Stimulated activated CD4-positive, alpha-beta T cell treated with anti-CD3 and anti-CD28 coated beads, Interleukin-4, amount 100 ng/mL, for 4 hours (primary cell): ENCODE results near the gene VPS29.
"Not testable (repeated sequence)": the region's sequence is repeated elsewhere in the genome, so short reads cannot be mapped to it uniquely, and the experiment has no call there.

ENCODE experiments used
- DNase-seq, 2 experiments: peaks; one replicate each; pipeline ENCODE4 v3.0.0-alpha.2; 2020

The VPS29 gene

DNA sequence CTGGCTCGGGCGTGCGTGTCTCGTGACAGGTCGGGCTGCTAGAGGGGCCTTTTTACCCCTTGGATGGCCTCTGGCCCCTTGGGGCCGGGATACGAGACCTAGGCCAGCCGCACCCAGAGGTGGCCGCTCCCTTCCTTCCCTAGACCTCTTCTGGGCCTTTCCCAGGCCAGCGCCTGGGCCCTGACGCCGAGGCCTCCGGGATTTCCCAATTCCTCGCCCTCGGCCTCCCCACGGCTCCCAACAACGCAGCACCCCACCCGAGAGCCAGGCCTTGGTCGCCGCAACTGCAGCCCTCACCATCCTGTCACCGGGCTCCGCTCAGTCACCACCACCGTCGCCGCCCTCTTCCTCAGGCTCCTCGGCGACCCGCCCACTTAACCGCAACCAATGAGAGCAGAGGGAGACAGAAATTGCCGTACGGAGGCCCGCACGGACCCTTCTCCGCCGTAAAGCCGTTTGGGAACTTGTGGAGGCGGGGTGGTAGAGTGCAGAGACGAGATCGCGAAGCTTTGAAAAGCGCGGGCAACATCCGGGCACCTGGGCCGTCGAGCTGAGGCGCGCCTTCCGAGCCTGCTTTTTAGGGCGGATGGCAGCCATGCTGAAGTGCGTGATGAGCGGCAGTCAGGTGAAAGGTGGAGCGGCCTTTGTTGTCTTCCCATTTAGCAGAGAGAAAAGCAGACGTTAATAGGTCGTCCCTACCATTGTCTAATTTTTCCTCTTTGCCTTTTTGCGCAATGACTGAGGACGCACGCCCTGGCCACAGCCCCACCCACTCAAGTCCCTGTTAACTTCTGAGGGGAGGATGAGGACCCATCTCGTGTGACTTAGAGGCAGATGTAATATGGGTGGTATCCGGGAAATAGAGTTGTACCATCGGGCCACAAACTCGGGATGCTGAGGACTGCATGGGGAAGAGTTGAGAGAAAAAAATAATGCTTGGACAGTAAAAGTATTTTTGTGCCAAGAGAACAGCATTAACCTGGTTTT is at the start of gene VPS29, which contains the start of gene RAD9B:
VPS29 (minus strand) TSS at position 360 of the 987 bp plus-strand sequence; CDS start at position 300, 60 bp downstream.
RAD9B (plus strand) TSS at position 580 of the 987 bp plus-strand sequence; CDS start at position 587, 7 bp downstream.
- peak; percentile 94 to 99 for DNase-seq

DNA sequence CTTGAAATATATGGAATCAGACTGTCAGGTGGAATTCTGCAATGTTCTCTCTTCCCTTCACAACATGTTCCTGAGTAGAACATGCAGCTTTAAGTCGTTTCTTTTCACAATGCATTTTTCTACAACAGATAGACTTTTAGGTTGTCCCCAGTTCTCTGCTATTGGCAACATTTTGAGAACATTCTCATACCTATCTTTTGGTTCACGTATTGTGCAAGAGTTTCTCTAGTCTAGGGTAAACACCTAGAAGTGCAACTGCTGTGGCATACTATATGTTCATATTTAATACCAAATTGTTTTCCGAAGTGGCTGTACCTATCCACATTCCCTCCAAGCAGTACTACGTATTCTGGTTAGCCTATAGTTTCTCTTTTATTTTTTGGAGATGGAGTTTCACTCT is 49.1 kb upstream of the VPS29 start:
- no peak for DNase-seq

DNA sequence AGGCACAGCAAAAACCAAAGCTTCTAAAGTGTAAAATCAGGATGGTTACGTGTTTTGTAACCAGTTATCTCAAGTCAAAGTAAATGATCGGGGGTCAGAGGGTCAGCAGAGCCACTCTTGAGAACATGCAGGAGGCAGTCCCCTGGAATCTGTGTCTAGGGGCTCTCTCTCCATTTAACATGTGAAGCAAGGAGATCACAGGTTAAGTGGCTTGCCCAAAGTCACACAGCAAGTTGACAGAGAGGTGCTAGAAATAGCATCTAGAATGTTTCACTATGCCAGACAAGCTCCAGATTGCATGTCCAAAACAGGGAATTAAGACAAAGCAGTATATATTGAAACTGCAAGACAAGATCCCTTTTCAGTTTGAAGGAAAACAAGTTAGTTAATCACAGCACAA is 47.8 kb upstream of the VPS29 start:
- DNase-seq = no peak

DNA sequence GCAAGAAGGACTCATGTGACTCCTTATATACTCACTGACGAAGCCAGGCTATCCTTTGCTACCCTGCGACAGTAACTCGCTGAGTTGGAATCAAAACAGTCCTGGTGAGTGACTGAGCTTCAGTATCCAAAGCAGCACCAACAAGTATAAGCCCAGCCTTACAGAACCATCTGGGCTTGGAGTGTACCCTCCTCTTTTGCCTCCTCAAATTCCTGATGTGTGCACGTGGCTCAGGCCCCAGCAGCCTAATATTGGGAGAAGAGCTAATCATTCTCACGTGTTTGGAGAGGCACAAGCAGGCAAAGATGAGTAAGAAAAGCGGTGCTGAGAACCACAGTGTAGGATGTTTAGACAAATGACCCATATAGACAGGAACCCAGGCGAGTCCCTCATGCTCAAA is 46.8 kb upstream of the VPS29 start:
- DNase-seq = no peak

DNA sequence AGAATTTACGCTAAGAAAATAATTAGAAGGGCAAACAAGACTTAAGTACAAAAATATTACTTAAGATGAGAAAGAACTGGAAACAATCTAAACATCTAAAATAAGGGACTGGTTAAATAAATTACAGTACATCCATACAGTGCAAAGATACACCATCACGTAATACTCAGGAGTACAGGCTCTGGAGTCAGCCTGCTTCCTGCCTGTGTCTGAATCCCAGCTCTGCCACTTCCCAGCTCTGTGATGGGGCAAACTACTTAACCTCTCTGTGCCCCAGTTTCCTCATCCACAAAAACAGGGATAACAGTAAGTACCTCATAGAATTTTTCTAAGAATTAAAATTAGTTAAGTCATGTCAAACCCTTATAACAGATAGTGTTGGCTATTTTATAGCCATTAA is 45.2 kb upstream of the VPS29 start:
- no peak for DNase-seq

DNA sequence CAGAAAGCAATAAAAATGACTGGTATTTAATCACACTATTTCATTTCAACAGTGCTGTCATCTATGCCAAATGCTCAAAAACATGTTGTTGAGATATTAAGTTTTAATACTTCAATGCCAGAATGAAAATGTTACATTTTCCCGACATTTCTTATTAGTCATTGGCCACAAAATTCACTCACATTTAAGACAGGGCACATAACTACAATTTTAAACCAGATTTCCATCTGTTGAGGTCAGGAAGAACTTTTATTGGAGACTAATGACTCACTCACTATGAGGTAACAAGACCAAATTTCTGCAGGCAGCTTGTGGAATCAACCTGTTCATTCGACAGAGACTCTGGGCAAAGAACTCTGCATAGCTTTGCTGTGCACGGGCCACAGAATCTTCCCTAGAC is 44.4 kb upstream of the VPS29 start:
- no peak for DNase-seq

DNA sequence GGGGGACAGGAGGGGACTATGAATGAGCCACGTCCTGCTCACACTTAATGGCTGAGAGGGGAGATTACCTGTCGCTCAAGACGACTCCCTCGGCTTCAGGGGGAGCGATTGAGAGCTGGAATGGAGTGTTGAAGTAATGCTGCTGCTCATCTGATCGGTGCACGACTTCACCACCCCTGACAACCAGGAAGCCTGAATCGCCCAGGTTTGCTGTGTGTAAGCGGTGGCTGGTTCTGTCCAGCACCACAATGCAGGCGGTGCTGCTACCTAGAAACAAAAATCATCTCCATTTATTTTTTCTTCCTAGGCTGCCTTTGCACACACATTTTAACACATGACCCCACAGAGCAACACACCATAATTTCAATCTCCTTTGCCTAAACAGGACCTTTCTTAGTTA is 43.9 kb upstream of the VPS29 start:
- no peak for DNase-seq

DNA sequence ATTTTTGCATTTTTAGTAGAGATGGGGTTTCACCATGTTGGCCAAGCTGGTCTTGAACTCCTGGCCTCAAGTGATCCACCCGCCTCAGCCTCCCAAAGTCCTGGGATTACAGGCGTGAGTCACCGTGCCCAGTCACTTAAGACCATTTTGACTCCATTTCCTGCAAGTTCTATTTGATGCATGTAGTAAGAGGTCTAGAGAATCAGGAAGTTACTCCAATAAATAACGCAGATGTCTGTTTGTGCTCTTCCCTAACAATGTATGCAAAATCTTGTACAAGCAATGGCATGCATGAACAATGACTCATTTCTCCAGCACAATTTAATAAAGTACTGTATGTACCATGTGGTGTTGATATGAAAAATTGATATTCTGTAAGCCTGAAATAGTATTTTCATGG is 43.3 kb upstream of the VPS29 start:
- DNase-seq = not testable (repeated sequence)

DNA sequence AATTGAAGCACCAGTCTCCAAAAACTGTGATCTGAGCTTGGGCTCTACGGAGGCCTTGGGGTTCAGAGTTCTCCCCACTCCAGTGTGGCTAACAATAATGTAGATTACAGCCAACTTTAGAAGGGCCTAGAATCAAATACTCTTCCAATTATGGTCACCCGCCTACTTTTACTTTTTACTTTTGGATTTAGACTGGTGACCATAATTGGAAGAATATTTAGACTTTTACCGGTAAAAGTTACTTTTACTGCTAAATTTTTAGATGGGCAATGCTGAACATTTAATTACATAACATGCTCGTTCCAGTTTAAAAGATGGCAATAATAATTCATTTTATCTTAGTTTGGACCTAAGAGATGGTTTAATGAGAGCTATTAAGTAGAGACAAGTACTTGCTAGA is 42.1 kb upstream of the VPS29 start:
- DNase-seq = no peak

DNA sequence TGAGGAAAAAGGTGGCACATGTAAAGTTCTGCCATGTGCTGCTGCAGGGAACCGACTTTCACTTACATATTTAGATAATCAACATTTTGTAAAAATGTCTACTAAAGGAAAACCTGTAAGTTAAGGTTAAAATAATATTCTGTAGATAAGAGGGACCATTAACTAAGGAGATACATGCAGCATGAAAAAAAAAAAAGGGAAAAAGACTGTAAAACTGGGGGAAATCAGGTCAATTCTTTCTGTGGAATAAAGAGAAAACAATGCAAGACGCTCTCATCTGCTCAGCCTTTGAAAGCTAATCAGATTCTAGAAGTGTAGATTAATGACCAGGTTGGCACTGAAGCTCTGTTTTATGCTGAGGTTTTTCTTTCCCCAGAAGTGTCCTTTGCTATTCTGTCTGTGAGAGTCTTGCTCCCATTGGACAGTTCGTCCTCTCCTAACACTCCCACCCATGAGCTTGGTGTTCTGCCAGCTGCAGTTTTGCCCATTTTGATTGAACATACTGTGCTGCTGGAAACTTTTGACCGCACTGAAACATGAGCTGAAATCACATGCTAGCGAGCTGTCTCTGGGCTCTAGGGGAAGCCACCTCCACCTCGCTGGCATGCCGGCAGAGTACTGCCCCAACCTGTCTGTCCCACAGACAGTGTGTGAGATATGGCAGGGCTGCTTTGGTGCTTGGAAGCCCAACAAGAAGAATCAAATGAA is 41.5 kb upstream of the VPS29 start:
- DNase-seq = no peak

DNA sequence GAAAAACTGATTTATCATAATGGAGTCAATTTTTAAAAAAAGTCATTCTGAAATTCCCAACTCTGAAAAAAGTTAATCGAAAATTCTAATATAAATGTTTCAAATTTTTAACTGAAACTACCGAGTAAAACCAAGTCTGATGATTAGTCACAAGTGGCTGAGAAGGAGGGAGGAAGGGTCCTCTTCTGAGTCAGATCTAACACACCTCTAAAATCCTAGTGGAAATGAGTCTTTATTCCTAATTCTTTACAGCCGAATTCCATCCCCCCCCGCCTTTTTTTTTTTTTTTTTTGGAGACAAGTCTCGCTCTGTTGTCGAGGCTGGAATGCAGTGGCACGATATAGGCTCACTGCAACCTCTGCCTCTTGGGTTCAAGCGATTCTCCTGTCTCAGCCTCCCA is 38.1 kb upstream of the VPS29 start:
- DNase-seq = no peak

DNA sequence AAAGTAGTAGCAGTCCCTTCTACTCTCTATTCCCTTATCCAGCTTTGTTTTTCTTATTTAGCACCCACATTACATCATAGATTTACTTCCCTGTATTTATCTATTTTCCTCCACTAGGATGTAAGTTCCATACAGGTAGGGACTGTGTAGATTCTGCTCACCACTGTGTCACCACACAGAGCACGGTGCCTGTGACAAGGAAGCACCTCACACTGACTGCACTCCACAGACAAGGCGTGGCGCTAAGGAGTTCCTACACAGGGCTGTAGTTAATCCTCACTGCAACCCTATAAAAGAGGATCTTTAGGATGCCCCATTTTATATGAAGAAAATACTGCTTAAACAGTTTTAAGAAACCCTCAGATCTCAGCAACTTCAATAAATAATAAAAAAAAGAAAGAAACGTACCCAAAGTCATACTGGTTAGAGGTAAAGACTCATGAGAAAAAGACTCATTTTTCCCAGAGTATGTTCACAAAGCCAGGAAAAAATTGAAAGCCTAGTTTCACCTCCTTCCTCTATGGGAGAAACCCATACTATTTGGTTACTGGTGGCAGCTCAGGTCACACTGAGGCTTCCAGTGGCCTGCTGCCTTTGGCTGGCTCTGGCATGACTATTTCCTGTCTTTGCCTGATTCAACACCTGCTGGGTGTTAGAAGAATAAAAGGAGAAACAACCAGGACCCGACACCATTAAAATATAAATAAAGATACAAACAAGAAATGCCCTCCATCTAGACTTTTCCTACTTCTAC is 37.1 kb upstream of the VPS29 start:
- DNase-seq = no peak

DNA sequence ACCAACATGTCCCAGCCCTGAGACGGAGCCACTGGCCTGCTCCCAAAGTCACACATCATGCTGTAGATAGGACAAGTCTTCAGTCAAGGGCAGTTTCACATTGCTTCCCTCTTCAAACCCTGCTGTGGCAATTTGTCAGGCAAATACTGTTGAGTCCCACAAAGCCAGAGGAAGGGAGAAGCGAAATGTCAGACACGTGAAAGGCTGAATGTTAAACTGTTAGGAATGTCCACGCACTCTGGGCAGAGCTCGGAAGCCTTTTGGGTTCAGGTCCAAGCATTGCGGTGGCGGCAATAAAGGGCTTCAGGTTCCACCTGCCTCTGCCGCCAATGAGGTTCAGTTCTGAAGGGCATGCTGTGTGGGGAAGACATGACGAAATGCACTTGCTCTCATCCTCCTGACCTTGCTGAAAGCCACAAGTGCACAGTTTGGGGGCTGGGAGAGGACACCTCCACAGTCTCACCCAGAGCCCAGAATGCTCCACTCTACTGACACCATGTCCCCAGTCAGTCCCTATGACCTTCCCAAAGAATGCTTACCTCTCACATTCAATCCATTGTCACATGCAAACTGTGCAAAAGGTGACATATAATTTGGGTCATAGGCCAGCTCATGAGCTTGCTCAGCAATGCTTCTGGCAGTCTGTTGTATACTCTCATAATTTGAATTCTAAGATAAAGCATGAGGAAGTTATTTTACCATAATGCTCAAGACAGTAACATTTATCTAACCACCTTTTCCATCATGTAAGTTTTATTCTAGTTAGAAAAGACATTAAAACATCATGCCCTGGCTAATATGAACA is 35.9 kb upstream of the VPS29 start:
- DNase-seq = no peak

DNA sequence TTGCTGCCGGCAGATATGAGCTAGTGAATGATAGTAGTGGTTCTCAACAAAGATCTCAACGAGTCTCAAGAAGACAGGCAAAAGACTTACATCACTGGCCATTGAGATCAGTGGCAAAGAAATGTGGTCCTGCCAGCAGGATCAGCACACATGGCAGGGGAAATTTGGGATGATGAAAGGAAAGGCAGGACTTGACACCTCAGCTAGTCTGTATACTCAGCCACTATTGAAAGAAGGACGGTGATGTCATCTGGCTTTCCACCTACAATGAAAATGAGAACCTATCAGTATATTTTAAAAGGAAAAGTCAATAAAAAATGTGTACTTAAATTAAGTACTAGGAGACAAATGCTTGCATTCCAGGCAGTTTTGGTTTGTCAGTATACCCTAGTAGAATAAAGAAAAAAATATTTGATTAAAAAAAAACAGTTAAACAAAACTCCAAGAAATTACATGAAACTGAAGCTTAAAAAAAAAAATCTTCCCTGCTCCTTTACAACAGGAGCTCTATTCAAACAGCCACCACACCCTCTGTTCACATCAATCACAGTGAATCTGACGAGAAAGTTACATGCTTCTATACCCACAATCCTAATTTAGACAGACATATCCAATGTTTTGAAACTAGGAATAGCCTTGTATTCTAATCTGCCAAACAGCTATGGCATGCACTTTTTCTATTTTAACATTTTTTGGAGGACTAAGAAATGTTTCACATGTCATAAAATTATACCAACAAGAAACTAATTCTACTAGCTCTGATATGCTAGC is 35.1 kb upstream of the VPS29 start:
- DNase-seq = no peak

DNA sequence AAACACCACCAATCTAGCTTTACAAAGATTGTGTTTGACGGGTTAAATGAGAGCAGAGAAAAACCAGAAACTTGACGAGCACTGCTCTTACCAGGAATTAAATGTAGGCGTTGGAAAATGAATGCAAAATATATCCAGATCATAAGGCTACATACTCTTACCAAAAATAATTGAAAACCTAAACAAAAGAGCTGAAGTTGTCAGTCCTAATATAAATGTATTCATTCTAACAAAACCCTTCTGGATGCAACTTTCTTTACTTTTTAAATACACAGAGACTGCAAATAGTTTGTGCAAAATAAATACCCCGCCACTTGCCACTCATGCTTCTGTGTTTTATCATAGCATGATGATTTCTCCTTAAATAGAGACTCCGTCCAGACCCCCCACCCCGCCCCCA is 32.9 kb upstream of the VPS29 start:
- no peak for DNase-seq

DNA sequence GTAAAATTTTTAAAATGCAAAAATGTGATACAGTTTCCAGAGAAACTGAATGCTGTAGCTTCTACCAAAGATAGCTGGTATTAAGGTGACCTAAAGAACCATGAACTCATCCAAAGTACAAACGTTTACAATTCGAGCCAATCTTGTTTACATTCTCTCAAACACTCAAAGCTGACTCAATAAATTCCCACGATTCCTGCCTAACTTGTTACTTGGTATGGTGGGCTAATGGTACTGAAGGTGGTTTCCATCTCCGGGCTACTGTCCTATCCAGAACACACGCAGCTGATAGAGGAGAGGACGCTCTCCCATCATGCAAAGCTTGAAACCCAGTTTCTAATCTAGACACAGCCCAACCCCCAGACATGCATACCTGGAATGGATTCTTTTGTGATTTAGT is 31.7 kb upstream of the VPS29 start:
- no peak for DNase-seq

DNA sequence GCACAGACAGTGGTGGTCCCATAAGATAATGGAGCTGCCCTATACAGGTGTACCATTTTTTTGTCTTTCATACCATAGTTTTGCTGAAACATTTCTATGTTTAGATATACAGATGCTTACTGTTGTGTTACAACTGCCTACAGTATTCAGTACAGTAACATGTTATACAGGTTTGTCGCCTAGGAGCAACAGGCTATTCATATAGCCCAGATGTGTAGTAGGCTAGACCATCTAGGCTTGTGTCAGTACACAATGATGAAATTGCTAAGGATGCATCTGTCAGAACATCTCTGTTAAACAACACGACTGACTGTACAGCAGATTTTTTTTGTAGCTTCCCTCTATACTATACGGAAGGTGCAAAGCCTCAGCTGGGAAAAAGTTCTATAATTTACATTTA is 30.7 kb upstream of the VPS29 start:
- no peak for DNase-seq

DNA sequence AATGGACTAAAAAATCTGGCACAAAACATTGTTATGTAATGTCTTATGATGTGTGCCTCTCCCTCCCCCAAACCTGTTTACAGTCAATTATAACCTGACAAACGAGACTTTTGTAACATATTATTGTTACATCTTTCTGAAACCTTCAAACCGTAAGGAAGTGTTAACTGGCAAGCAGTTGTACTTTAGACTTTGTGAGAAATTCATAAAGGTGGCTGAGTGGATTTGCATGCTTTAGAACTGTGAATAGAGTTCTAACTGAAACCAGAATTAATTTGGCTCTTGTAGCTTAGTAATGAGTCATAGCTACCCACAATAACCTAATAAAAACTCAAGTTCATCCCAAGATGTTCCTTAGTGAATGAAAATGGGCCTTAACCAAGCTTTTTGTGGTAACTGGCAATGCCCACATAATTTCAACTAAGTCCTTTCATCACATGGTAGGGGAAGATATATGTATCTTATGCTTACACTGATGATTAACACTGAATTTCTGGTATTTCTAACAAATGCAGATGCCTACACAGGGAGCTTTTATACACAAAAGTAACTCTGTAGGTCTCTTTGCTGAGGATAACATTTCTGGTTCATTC is 29.9 kb upstream of the VPS29 start:
- no peak for DNase-seq

DNA sequence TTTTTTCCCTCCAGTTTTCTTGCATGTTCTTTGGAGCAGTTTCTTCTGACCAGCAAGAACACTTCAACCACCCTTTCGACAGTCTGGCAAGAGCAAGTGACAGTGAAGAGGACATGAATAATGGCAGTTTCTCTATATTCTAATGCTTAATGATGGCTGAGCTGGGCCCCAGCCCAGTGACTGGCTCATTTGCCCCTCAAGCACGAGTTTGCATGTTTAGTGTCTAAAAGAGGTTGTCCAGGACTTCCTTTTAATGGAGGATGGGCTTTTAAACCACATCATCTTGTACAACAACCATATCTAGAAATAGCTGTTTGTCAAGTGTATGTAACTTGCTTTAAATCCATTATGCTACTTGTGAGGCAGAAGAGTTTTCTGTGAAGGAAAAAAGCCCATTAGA is 28.6 kb upstream of the VPS29 start:
- DNase-seq = no peak

DNA sequence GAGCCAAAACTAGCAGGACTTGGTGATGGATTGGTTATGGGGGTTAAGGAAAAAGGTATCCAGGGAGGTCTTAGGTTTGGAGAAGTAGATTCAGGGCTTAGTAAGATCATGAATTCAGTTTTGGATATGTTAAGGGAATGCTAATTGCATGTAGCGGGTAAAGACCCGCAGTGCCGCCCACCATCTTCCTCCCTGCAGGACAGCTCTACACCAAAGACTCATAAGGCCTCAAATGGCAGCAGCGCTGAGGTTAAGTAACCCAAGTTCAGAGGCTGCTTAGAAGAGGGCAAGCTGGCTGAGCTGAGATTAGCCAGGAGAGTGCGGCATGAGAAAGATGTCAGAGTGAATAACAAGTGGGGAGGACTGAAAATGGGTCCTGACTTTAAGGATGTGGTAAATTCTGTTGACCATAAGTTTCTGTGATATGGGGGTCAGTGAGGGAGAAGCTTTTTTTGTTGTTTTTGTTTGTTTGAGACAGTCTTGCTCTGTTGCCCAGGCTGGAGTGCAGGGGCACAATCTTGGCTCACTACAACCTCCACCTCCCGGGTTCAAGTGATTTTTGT is 26.4 kb upstream of the VPS29 start:
- DNase-seq = no peak
